Measurements from ENCODE around the gene SLC19A1.

The SLC19A1 gene

GRCh38 chr21:45583831-45584509 lies 41.7 kb upstream of the SLC19A1 start:
- Histone ChIP-seq H3K4me3 (ENCODE audit: insufficient read depth, low read depth, low read length, poor library complexity, severe bottlenecking) (no peak overlapping the region), H3K9me3 (ENCODE audit: control insufficient read depth, low read length) (peaks cover 4% of the 10 kb centered on the region), H3K4me1 (ENCODE audit: control insufficient read depth, insufficient read depth, low read length, poor library complexity, severe bottlenecking) (no peaks in the 10 kb centered on the region), H3K36me3 (ENCODE audit: control insufficient read depth, insufficient read depth, low read length) (no peaks in the 10 kb centered on the region), H3K27me3 (replicated peaks; ENCODE audit: control insufficient read depth, insufficient read depth, low read length, poor library complexity, severe bottlenecking) (no peaks in the 10 kb centered on the region), H3K27ac (ENCODE audit: insufficient read depth, low read length, poor library complexity, severe bottlenecking) (no peak overlapping the region)
- no peak for DNase-seq

GRCh38 chr21:45582128-45582527 lies 39.9 kb upstream of the SLC19A1 start:
- peaks cover 4% of the 10 kb centered on the region for H3K9me3 ChIP-seq (ENCODE audit: control insufficient read depth, low read length)
- H3K36me3 ChIP-seq (ENCODE audit: control insufficient read depth, insufficient read depth, low read length) = no peaks in the 10 kb centered on the region
- DNase-seq = no peak
- no peak overlapping the region for H3K4me3 ChIP-seq (ENCODE audit: insufficient read depth, low read depth, low read length, poor library complexity, severe bottlenecking)
- H3K27ac ChIP-seq (ENCODE audit: insufficient read depth, low read length, poor library complexity, severe bottlenecking) = no peak overlapping the region
- H3K4me1 ChIP-seq (ENCODE audit: control insufficient read depth, insufficient read depth, low read length, poor library complexity, severe bottlenecking) = no peaks in the 10 kb centered on the region
- H3K27me3 ChIP-seq (replicated peaks; ENCODE audit: control insufficient read depth, insufficient read depth, low read length, poor library complexity, severe bottlenecking) = no peaks in the 10 kb centered on the region

GRCh38 chr21:45581322-45581712 lies 39.1 kb upstream of the SLC19A1 start:
- no peak for DNase-seq
- no peaks in the 10 kb centered on the region for H3K27me3 ChIP-seq (replicated peaks; ENCODE audit: control insufficient read depth, insufficient read depth, low read length, poor library complexity, severe bottlenecking)
- no peak overlapping the region for H3K4me3 ChIP-seq (ENCODE audit: insufficient read depth, low read depth, low read length, poor library complexity, severe bottlenecking)

GRCh38 chr21:45580576-45581321 lies 38.5 kb upstream of the SLC19A1 start:
- no peak overlapping the region for H3K4me3 ChIP-seq (ENCODE audit: insufficient read depth, low read depth, low read length, poor library complexity, severe bottlenecking)
- H3K9me3 ChIP-seq (ENCODE audit: control insufficient read depth, low read length) = no peaks in the 10 kb centered on the region
- H3K27me3 ChIP-seq (replicated peaks; ENCODE audit: control insufficient read depth, insufficient read depth, low read length, poor library complexity, severe bottlenecking) = no peaks in the 10 kb centered on the region
- DNase-seq = no peak
- H3K36me3 ChIP-seq (ENCODE audit: control insufficient read depth, insufficient read depth, low read length) = no peaks in the 10 kb centered on the region
- H3K4me1 ChIP-seq (ENCODE audit: control insufficient read depth, insufficient read depth, low read length, poor library complexity, severe bottlenecking) = no peaks in the 10 kb centered on the region
- H3K27ac ChIP-seq (ENCODE audit: insufficient read depth, low read length, poor library complexity, severe bottlenecking) = no peak overlapping the region

More at GRCh38 chr21:45581322-45581712, 39.1 kb upstream of the SLC19A1 start:
- Histone ChIP-seq H3K4me1 (ENCODE audit: control insufficient read depth, insufficient read depth, low read length, poor library complexity, severe bottlenecking) (no peaks in the 10 kb centered on the region), H3K9me3 (ENCODE audit: control insufficient read depth, low read length) (peaks cover 4% of the 10 kb centered on the region), H3K27ac (ENCODE audit: insufficient read depth, low read length, poor library complexity, severe bottlenecking) (no peak overlapping the region), H3K36me3 (ENCODE audit: control insufficient read depth, insufficient read depth, low read length) (no peaks in the 10 kb centered on the region)

- H3K4me3 ChIP-seq (ENCODE audit: insufficient read depth, low read depth, low read length, poor library complexity, severe bottlenecking) = no peak overlapping the region
- H3K27me3 ChIP-seq (replicated peaks; ENCODE audit: control insufficient read depth, insufficient read depth, low read length, poor library complexity, severe bottlenecking) = no peaks in the 10 kb centered on the region
- DNase-seq = no peak
- H3K36me3 ChIP-seq (ENCODE audit: control insufficient read depth, insufficient read depth, low read length) = no peaks in the 10 kb centered on the region
- H3K4me1 ChIP-seq (ENCODE audit: control insufficient read depth, insufficient read depth, low read length, poor library complexity, severe bottlenecking) = no peaks in the 10 kb centered on the region
- H3K9me3 ChIP-seq (ENCODE audit: control insufficient read depth, low read length) = no peaks in the 10 kb centered on the region
- H3K27ac ChIP-seq (ENCODE audit: insufficient read depth, low read length, poor library complexity, severe bottlenecking) = no peak overlapping the region
These were observed 37.9 kb upstream of the SLC19A1 start for GRCh38 chr21:45580181-45580575.

- Histone ChIP-seq H3K4me3 (ENCODE audit: insufficient read depth, low read depth, low read length, poor library complexity, severe bottlenecking) (no peak overlapping the region), H3K27me3 (replicated peaks; ENCODE audit: control insufficient read depth, insufficient read depth, low read length, poor library complexity, severe bottlenecking) (no peaks in the 10 kb centered on the region), H3K4me1 (ENCODE audit: control insufficient read depth, insufficient read depth, low read length, poor library complexity, severe bottlenecking) (no peaks in the 10 kb centered on the region), H3K27ac (ENCODE audit: insufficient read depth, low read length, poor library complexity, severe bottlenecking) (no peak overlapping the region), H3K36me3 (ENCODE audit: control insufficient read depth, insufficient read depth, low read length) (no peaks in the 10 kb centered on the region), H3K9me3 (ENCODE audit: control insufficient read depth, low read length) (no peaks in the 10 kb centered on the region)
- no peak for DNase-seq
These were observed 37.3 kb upstream of the SLC19A1 start for GRCh38 chr21:45579383-45580180.

GRCh38 chr21:45578811-45579381 lies 36.7 kb upstream of the SLC19A1 start:
- H3K9me3 ChIP-seq (ENCODE audit: control insufficient read depth, low read length) = no peaks in the 10 kb centered on the region
- H3K27ac ChIP-seq (ENCODE audit: insufficient read depth, low read length, poor library complexity, severe bottlenecking) = no peak overlapping the region
- H3K27me3 ChIP-seq (replicated peaks; ENCODE audit: control insufficient read depth, insufficient read depth, low read length, poor library complexity, severe bottlenecking) = no peaks in the 10 kb centered on the region
- no peak for DNase-seq
- H3K4me3 ChIP-seq (ENCODE audit: insufficient read depth, low read depth, low read length, poor library complexity, severe bottlenecking) = no peak overlapping the region
- no peaks in the 10 kb centered on the region for H3K4me1 ChIP-seq (ENCODE audit: control insufficient read depth, insufficient read depth, low read length, poor library complexity, severe bottlenecking)
- H3K36me3 ChIP-seq (ENCODE audit: control insufficient read depth, insufficient read depth, low read length) = no peaks in the 10 kb centered on the region

GRCh38 chr21:45578176-45578801 lies 36.0 kb upstream of the SLC19A1 start:
- Histone ChIP-seq H3K27ac (ENCODE audit: insufficient read depth, low read length, poor library complexity, severe bottlenecking) (no peak overlapping the region), H3K9me3 (ENCODE audit: control insufficient read depth, low read length) (no peaks in the 10 kb centered on the region), H3K4me1 (ENCODE audit: control insufficient read depth, insufficient read depth, low read length, poor library complexity, severe bottlenecking) (no peaks in the 10 kb centered on the region), H3K4me3 (ENCODE audit: insufficient read depth, low read depth, low read length, poor library complexity, severe bottlenecking) (no peak overlapping the region), H3K27me3 (replicated peaks; ENCODE audit: control insufficient read depth, insufficient read depth, low read length, poor library complexity, severe bottlenecking) (no peaks in the 10 kb centered on the region), H3K36me3 (ENCODE audit: control insufficient read depth, insufficient read depth, low read length) (no peaks in the 10 kb centered on the region)
- DNase-seq = no peak

GRCh38 chr21:45577801-45578175 lies 35.5 kb upstream of the SLC19A1 start:
- H3K27me3 ChIP-seq (replicated peaks; ENCODE audit: control insufficient read depth, insufficient read depth, low read length, poor library complexity, severe bottlenecking) = no peaks in the 10 kb centered on the region

More at GRCh38 chr21:45577801-45578175, 35.5 kb upstream of the SLC19A1 start:
- no peak overlapping the region for H3K4me3 ChIP-seq (ENCODE audit: insufficient read depth, low read depth, low read length, poor library complexity, severe bottlenecking)
- DNase-seq = no peak
- H3K36me3 ChIP-seq (ENCODE audit: control insufficient read depth, insufficient read depth, low read length) = no peaks in the 10 kb centered on the region
- H3K9me3 ChIP-seq (ENCODE audit: control insufficient read depth, low read length) = no peaks in the 10 kb centered on the region
- no peak overlapping the region for H3K27ac ChIP-seq (ENCODE audit: insufficient read depth, low read length, poor library complexity, severe bottlenecking)
- no peaks in the 10 kb centered on the region for H3K4me1 ChIP-seq (ENCODE audit: control insufficient read depth, insufficient read depth, low read length, poor library complexity, severe bottlenecking)

Data from effector memory CD4-positive, alpha-beta T cell (primary cell).